Mucosa of stomach (tissue), 1 donor: ENCODE data around the gene UBAP2.

Experiments
- H3K27me3 ChIP-seq: one replicate; pipeline ENCODE4 v1.7.0; 2013; ENCODE audit warnings: mild to moderate bottlenecking, low read length; ENCODE audit not compliant: control insufficient read depth, insufficient read depth
- H3K36me3 ChIP-seq: one replicate; pipeline ENCODE4 v1.7.0; 2013; ENCODE audit warnings: low read length; ENCODE audit not compliant: control insufficient read depth, insufficient read depth
- H3K4me1 ChIP-seq: one replicate; pipeline ENCODE4 v1.7.0; 2013; ENCODE audit warnings: mild to moderate bottlenecking, low read length; ENCODE audit not compliant: control insufficient read depth, insufficient read depth
- H3K4me3 ChIP-seq: one replicate; pipeline ENCODE4 v1.7.0; 2013; ENCODE audit warnings: low read length
- H3K9ac ChIP-seq: one replicate; pipeline ENCODE4 v1.7.0; 2013; ENCODE audit warnings: mild to moderate bottlenecking, low read length, moderate library complexity
- H3K9me3 ChIP-seq: one replicate; pipeline ENCODE4 v1.7.0; 2013; ENCODE audit warnings: mild to moderate bottlenecking, low read length, moderate library complexity; ENCODE audit not compliant: control insufficient read depth
- donor health status: Pancreatic carcinoma.

UBAP2 gene

GRCh38 chr9:34048727-34049629 lies at the start of gene UBAP2:
Gene UBAP2, minus strand, starts transcription at chr9:34048887. Its CDS starts 31,739 bp downstream, at chr9:34017148.
- Histone ChIP-seq H3K9ac (peak within 1 kb of the TSS; percentile 93), H3K4me3 (peak within 1 kb of the TSS; percentile 99), H3K27me3 (no peaks in the 10 kb centered on the region), H3K9me3 (no peaks in the 10 kb centered on the region), H3K36me3 (no peaks in the 10 kb centered on the region), H3K4me1 (peaks cover 11% of the 10 kb centered on the region)

GRCh38 chr9:34098307-34098706 lies 49.6 kb upstream of the UBAP2 start:
- peaks cover 13% of the 10 kb centered on the region for H3K36me3 ChIP-seq
- H3K27me3 ChIP-seq, result no peaks in the 10 kb centered on the region
- H3K9me3 ChIP-seq, result no peaks in the 10 kb centered on the region
- no peak overlapping the region for H3K9ac ChIP-seq
- no peak overlapping the region for H3K4me3 ChIP-seq
- H3K4me1 ChIP-seq, result no peaks in the 10 kb centered on the region

- H3K9ac ChIP-seq, result no peak overlapping the region
- no peaks in the 10 kb centered on the region for H3K27me3 ChIP-seq
- H3K4me3 ChIP-seq, result no peak overlapping the region
- peaks cover 16% of the 10 kb centered on the region for H3K36me3 ChIP-seq
- no peaks in the 10 kb centered on the region for H3K9me3 ChIP-seq
- H3K4me1 ChIP-seq, result no peaks in the 10 kb centered on the region
Observed at GRCh38 chr9:34097865-34098264, 49.2 kb upstream of the UBAP2 start.

GRCh38 chr9:34096751-34097150 lies 48.1 kb upstream of the UBAP2 start:
- no peaks in the 10 kb centered on the region for H3K4me1 ChIP-seq
- H3K36me3 ChIP-seq, result peaks cover 16% of the 10 kb centered on the region
- no peak overlapping the region for H3K4me3 ChIP-seq
- H3K9ac ChIP-seq, result no peak overlapping the region
- no peaks in the 10 kb centered on the region for H3K27me3 ChIP-seq
- H3K9me3 ChIP-seq, result no peaks in the 10 kb centered on the region

- H3K4me3 ChIP-seq, result no peak overlapping the region
- H3K9me3 ChIP-seq, result no peaks in the 10 kb centered on the region
- no peak overlapping the region for H3K9ac ChIP-seq
- H3K36me3 ChIP-seq, result peaks cover 16% of the 10 kb centered on the region
- H3K4me1 ChIP-seq, result no peaks in the 10 kb centered on the region
- H3K27me3 ChIP-seq, result no peaks in the 10 kb centered on the region
Observed at GRCh38 chr9:34093578-34093977, 44.9 kb upstream of the UBAP2 start.

GRCh38 chr9:34089311-34089710 lies 40.6 kb upstream of the UBAP2 start:
- peaks cover 10% of the 10 kb centered on the region for H3K36me3 ChIP-seq

GRCh38 chr9:34087370-34087769 lies 38.7 kb upstream of the UBAP2 start:
- Histone ChIP-seq H3K9ac (no peak overlapping the region), H3K4me1 (no peaks in the 10 kb centered on the region), H3K36me3 (no peaks in the 10 kb centered on the region), H3K9me3 (no peaks in the 10 kb centered on the region), H3K4me3 (no peak overlapping the region), H3K27me3 (no peaks in the 10 kb centered on the region)

More at GRCh38 chr9:34089311-34089710, 40.6 kb upstream of the UBAP2 start:
- Histone ChIP-seq H3K9ac (no peak overlapping the region), H3K4me3 (no peak overlapping the region), H3K4me1 (no peaks in the 10 kb centered on the region), H3K9me3 (no peaks in the 10 kb centered on the region), H3K27me3 (no peaks in the 10 kb centered on the region)

GRCh38 chr9:34086864-34087263 lies 38.2 kb upstream of the UBAP2 start:
- no peak overlapping the region for H3K9ac ChIP-seq
- no peaks in the 10 kb centered on the region for H3K27me3 ChIP-seq
- H3K9me3 ChIP-seq, result no peaks in the 10 kb centered on the region
- no peak overlapping the region for H3K4me3 ChIP-seq
- H3K36me3 ChIP-seq, result no peaks in the 10 kb centered on the region
- H3K4me1 ChIP-seq, result no peaks in the 10 kb centered on the region

- H3K27me3 ChIP-seq, result no peaks in the 10 kb centered on the region
- no peaks in the 10 kb centered on the region for H3K36me3 ChIP-seq
- H3K4me1 ChIP-seq, result no peaks in the 10 kb centered on the region
- no peak overlapping the region for H3K9ac ChIP-seq
- H3K4me3 ChIP-seq, result no peak overlapping the region
- H3K9me3 ChIP-seq, result no peaks in the 10 kb centered on the region
Observed at GRCh38 chr9:34085581-34086500, 37.2 kb upstream of the UBAP2 start.

GRCh38 chr9:34084562-34084961 lies 35.9 kb upstream of the UBAP2 start:
- H3K4me3 ChIP-seq, result no peak overlapping the region

GRCh38 chr9:34079181-34079580 lies 30.5 kb upstream of the UBAP2 start:
- Histone ChIP-seq H3K9me3 (no peaks in the 10 kb centered on the region), H3K36me3 (no peaks in the 10 kb centered on the region), H3K4me1 (no peaks in the 10 kb centered on the region), H3K27me3 (no peaks in the 10 kb centered on the region), H3K9ac (no peak overlapping the region), H3K4me3 (no peak overlapping the region)

More at GRCh38 chr9:34084562-34084961, 35.9 kb upstream of the UBAP2 start:
- Histone ChIP-seq H3K36me3 (no peaks in the 10 kb centered on the region), H3K9ac (no peak overlapping the region), H3K27me3 (no peaks in the 10 kb centered on the region), H3K4me1 (no peaks in the 10 kb centered on the region), H3K9me3 (no peaks in the 10 kb centered on the region)
